Fibroblast of mammary gland (primary cell): ENCODE data around the gene DNAH11.

Experiments used
- DNase-seq: peaks from one replicate; pipeline ENCODE4 v3.0.0-alpha.2; 2010; ENCODE audit warnings: low read depth
- H3K4me3 ChIP-seq: 2 replicates; pipeline ENCODE4 v1.5.1; 2011; ENCODE audit warnings: low read depth, mild to moderate bottlenecking, low read length, moderate library complexity; ENCODE audit not compliant: control insufficient read depth
- TF ChIP-seq, protein P1 (sequence below): conservative IDR thresholded peaks from 2 replicates; pipeline ENCODE4 v1.5.1; 2011; ENCODE audit warnings: low read depth, low read length, inconsistent platforms; ENCODE audit not compliant: control insufficient read depth, insufficient read depth

Gene DNAH11

GRCh38 chr7:21884496-21884895 is 341.7 kb downstream of the DNAH11 start:
- TF ChIP-seq, protein P1, sequence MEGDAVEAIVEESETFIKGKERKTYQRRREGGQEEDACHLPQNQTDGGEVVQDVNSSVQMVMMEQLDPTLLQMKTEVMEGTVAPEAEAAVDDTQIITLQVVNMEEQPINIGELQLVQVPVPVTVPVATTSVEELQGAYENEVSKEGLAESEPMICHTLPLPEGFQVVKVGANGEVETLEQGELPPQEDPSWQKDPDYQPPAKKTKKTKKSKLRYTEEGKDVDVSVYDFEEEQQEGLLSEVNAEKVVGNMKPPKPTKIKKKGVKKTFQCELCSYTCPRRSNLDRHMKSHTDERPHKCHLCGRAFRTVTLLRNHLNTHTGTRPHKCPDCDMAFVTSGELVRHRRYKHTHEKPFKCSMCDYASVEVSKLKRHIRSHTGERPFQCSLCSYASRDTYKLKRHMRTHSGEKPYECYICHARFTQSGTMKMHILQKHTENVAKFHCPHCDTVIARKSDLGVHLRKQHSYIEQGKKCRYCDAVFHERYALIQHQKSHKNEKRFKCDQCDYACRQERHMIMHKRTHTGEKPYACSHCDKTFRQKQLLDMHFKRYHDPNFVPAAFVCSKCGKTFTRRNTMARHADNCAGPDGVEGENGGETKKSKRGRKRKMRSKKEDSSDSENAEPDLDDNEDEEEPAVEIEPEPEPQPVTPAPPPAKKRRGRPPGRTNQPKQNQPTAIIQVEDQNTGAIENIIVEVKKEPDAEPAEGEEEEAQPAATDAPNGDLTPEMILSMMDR, result no peak
- no peak for DNase-seq
- no peak overlapping the region for H3K4me3 ChIP-seq

DNA sequence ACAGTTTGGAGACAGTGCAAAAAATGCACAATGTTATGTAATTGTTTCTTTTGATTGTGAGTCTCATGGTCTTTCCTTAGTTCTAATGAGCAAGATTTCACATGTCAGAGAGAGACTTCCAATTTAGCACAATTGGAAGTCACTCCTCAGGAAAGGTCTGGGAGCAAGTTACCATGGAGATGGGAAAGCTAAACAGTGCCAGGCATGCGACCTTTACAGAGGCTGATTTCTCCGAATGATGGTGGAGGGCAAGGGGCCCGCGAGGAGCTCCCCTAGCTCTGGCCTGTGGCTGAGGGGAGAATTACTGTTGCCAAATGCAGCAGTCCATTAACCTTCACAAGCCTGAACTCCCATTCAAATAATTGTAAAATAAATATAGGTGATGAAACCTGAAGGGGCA is 343.6 kb downstream of the DNAH11 start:
- TF ChIP-seq, protein P1, result no peak
- no peak for DNase-seq
- no peak overlapping the region for H3K4me3 ChIP-seq

DNA sequence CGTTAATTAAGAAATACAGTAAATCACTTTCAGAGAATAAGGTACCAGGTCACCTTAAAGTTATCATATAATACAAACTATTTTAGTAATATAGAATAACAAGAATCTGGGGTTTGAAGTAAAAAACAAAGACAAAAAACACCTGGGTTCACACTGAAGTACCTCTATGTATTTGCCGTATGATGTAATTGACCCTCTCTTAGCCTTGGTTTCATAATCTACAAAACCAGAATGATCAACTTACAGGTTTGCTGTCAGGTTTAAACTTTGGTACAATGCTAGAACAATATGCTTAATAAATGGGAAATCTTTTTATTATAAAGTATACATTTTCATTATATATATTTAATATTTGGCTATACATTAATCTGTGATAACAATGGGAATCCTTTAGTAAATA is 344.5 kb downstream of the DNAH11 start:
- no peak for DNase-seq
- TF ChIP-seq, protein P1, result no peak
- no peak overlapping the region for H3K4me3 ChIP-seq

GRCh38 chr7:21887779-21888178 is 344.9 kb downstream of the DNAH11 start:
- TF ChIP-seq, protein P1, result no peak
- DNase-seq, result no peak
- no peak overlapping the region for H3K4me3 ChIP-seq

GRCh38 chr7:21891291-21891690 is 348.5 kb downstream of the DNAH11 start:
- TF ChIP-seq, protein P1, result no peak
- no peak for DNase-seq

DNA sequence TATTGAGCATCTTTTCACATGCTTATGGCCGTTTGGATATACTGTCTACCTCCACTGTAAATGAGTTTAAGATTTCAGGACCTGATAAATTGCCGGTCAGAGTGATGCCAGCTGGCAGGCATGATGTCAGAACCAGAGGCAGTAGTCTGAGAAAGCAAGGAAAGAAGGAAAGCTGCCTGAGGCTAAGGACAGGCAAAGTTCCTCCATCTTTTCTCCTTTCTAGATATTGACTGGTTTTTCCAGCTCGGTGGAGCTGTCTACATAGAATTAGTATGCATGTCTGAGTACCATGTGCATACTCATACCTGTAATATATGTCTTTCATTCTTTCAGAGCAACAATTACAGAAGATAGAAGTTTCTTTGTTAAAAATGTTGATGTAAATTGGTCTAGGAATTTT is 350.6 kb downstream of the DNAH11 start:
- H3K4me3 ChIP-seq, result no peak overlapping the region
- TF ChIP-seq, protein P1, result no peak
- no peak for DNase-seq

More at GRCh38 chr7:21891291-21891690, 348.5 kb downstream of the DNAH11 start:
- H3K4me3 ChIP-seq, result no peak overlapping the region
